AG10803 (cell line): ENCODE results near the gene ZNF143.
"Not testable (repeated sequence)": the region's sequence is repeated elsewhere in the genome, so short reads cannot be mapped to it uniquely, and the experiment has no call there.

Experiments
- DNase-seq: peaks from one replicate; pipeline ENCODE4 v3.0.0; 2010; ENCODE audit warnings: low read depth
- H3K4me3 ChIP-seq: 2 replicates; pipeline ENCODE4 v1.5.1; 2011; ENCODE audit warnings: mild to moderate bottlenecking, low read length, control low read depth
- TF ChIP-seq, protein P1 (sequence below): conservative IDR thresholded peaks from 2 replicates; pipeline ENCODE4 v1.5.1; 2011; ENCODE audit warnings: mild to moderate bottlenecking, low read length, control low read depth, inconsistent platforms

The ZNF143 gene

DNA sequence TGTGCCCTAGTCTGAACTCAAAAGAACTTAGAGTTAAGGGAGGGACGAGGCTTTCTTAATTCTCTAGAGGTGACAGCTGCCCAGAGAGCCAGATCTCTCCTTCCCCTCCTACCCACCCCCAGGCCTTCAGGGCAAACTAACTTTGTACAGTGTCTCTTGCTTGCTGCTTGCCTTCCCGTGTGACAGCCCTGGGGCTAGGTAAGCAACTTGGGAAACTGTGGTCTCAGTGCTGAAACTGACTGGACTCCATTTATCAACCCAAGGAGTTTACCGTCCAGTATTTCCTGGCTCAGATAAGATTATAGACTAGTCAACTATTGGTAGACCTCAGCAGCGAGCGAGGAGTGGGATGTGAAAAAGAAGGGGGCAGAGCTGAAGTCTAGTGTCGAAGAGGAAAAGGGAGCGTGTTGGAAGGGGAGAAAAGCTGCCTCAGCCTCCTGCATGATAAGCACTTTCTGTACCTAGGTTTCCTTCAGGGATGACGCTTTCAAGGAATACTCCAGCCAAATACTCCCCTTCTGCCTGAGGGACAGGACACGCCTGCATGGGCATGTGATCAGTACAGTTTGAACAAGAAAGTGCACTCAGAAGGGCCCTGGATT lies 69.3 kb downstream of the ZNF143 start:
- DNase-seq = no peak
- TF ChIP-seq, protein P1, sequence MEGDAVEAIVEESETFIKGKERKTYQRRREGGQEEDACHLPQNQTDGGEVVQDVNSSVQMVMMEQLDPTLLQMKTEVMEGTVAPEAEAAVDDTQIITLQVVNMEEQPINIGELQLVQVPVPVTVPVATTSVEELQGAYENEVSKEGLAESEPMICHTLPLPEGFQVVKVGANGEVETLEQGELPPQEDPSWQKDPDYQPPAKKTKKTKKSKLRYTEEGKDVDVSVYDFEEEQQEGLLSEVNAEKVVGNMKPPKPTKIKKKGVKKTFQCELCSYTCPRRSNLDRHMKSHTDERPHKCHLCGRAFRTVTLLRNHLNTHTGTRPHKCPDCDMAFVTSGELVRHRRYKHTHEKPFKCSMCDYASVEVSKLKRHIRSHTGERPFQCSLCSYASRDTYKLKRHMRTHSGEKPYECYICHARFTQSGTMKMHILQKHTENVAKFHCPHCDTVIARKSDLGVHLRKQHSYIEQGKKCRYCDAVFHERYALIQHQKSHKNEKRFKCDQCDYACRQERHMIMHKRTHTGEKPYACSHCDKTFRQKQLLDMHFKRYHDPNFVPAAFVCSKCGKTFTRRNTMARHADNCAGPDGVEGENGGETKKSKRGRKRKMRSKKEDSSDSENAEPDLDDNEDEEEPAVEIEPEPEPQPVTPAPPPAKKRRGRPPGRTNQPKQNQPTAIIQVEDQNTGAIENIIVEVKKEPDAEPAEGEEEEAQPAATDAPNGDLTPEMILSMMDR = no peak
- no peak overlapping the region for H3K4me3 ChIP-seq

DNA sequence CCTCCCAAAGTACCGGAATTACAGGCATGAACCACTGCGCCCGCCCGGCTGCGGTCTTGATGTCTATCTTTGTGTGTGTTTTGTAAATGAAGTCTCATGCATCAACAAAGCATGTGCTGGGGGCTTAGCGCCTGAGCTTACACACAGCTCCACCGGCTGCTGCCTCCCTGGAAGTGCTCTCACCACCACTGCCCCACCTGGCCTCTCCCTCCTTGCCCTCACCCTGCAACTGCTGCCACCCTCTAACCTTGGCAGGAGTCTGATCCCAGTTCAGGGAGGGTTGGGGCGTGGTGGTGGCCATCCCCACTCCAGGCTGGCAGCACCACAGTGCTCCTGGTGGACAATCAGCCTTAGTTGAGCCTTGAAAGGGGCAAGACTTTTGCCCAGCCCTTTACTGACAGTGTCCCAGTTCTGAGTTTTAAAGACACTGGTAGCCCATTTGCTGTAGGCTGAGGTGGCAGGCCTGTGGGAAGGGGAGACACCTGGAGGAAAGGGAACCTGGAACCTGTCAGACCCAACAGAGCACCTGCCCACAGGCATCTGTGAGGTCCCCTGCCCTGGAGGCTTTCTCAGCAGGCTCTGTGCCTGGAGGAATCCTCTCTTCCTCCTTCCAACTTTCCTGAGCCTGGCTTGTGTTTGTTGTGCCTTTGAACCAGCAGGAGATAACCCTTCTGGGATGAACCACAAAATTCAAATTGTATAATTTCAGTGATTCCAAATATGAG lies 70.3 kb downstream of the ZNF143 start:
- TF ChIP-seq, protein P1 = no peak
- no peak overlapping the region for H3K4me3 ChIP-seq

DNA sequence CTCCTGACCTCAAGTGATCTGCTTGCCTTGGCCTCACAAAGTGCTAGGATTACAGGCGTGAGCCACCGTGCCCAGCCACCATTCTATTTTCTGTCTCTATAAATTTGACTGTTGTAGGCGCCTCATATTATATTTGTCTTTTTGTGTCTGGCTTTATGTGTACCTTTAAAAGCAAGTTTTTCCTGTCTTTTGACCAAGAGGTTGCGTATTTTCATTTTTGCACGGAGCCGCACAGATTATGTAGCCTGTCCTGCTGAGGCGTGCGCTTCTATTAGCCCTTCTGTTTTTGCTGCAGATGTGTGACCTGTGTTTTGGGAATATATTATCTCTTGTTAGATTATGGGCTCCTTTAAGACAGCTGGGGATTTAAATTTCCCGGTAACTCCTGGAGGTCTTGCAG lies 72.2 kb downstream of the ZNF143 start:
- TF ChIP-seq, protein P1 = no peak
- DNase-seq = no peak
- H3K4me3 ChIP-seq = no peak overlapping the region

More for the DNA sequence above, 70.3 kb downstream of the ZNF143 start:
- no peak for DNase-seq

DNA sequence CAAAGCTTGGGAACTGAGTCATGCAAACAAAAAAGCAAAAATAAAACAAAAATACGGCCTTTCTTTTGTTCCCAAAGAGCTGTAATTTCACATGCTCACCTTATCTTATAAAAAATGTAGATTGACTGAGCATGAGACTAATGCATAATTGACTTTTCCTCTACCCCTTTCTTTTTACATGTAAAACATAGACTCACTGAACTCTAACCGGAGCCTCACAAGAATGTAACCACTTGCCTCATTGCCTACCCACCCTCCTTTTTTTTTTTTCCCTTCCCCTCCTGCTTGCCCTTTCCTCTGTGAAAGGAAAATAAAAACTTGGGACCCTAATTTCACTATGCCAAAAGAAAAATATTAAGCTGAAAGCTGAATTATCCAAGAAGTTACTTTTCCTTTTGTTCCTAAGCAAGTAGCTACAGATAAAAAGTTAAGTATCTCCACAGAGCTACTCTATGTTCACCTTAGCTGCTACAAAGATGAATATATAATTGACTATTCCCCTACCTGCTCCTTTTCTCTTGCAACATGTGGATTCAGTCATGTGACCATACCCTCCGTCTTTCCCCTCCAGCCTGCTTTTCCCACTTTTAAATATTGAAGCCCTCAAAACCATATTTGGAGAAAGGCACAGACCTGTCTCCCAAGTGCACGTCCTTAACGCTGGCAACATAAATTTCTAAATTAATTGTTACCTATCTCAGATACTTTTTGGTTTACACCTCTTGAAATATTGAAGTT lies 73.1 kb downstream of the ZNF143 start:
- DNase-seq = no peak
- H3K4me3 ChIP-seq = no peak overlapping the region
- TF ChIP-seq, protein P1 = no peak

DNA sequence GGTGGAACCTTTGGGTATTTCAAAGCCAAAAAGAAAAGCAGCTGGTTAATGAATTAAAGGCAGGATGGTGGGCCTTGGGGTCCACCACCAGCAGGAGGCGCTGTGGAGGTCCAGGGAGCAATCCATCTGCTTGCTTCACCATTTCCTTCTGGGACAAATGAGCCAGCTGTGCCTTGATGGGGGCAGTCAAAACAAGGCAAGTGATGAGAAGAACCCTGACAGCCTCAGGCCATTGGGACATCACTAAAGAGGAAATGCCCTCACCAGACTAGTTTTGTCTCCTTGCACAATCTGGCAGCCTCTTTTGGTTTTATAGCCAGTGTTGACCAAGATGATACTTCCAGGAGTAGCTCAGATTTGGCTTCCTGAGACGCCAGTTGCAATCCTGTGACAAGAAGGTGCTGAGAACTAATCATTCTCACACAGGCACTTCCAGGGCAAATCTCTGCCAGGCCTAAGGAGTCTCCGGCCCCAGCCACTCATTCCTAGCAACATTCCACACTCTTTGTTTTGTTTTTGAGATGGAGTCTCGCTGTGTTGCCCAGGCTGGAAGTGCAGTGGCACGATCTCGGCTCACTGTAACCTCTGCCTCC lies 74.5 kb downstream of the ZNF143 start:
- H3K4me3 ChIP-seq = no peak overlapping the region
- peak; percentile 95 for DNase-seq
- TF ChIP-seq, protein P1 = peak; percentile 79

DNA sequence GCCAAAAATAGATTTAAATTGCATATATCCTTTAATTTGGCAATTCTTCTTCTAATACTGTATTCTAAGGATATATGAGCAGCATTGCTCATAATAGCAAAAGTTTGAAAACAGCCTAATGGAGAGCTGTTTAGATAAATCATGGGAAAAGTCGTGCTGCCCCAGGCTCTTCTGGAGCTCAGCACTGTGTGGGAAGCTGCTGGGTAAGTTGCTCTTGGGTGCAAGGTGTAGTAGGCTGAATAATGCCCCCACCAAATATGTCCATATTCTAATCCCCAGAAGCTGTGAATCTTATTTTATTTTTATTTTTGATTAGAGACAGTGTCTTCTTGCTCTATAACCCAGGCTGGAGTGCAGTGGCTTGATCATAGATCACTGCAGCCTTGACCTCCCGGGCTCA lies 77.7 kb downstream of the ZNF143 start:
- H3K4me3 ChIP-seq = no peak overlapping the region
- DNase-seq = no peak
- TF ChIP-seq, protein P1 = no peak

DNA sequence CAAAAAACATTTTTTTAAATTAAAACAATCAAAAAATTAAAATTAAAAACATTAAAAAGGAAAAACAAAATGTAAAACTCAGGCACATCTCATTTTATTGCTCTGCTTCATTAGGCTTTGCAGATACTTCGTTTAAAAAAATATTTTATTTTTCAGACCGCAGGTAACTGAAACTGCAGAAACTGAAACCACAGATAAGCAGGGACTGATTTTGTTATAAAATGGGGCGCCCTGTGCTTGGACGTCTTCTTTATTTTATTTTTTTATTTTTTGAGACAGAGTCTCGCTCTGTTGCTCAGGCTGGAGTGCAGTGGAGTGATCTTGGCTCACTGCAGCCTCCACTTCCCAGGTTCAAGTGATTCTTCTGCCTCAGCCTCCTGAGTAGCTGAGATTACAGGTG lies 88.4 kb downstream of the ZNF143 start:
- H3K4me3 ChIP-seq, DNase-seq: not testable (repeated sequence)
